ENCODE results near the gene ANKUB1. TPM values are rescaled to one million over a fixed set of nuclear protein-coding genes. Genes with fewer than 3 reads are reported as not detected.
"Not testable (repeated sequence)": the region's sequence is repeated elsewhere in the genome, so short reads cannot be mapped to it uniquely, and the experiment has no call there.

The ANKUB1 gene
- total RNA-seq = not detected

- POLR2A ChIA-PET = no interaction called here
- no peaks in the 10 kb centered on the region for H3K4me1 Mint-ChIP-seq (ENCODE audit: low read depth)
- intact Hi-C loops (cut with micrococcal nuclease) = no loop called here
These were observed at the start of gene ANKUB1 for GRCh38 chr3:149792452-149793270. ANKUB1 (minus strand) TSS chr3:149792554; CDS start chr3:149792366, 188 bp downstream.

GRCh38 chr3:149839896-149840295 lies 47.5 kb upstream of the ANKUB1 start:
- no peak overlapping the region for H3K4me3 Mint-ChIP-seq
- intact Hi-C loops (cut with micrococcal nuclease) = no loop called here
- peaks cover 34% of the 10 kb centered on the region for H3K9me3 Mint-ChIP-seq
- ChIA-PET POLR2A (no interaction called here), CTCF (interaction anchor here (0.6 kb wide), 1 partner anchor 477 kb away, joined by 4 read pairs; no protein-coding TSS in a partner anchor)
- peaks cover 30% of the 10 kb centered on the region for H3K4me1 Mint-ChIP-seq (ENCODE audit: low read depth)
- no peak for DNase-seq
- H3K36me3 Mint-ChIP-seq = peaks cover 26% of the 10 kb centered on the region
- no peaks in the 10 kb centered on the region for H3K27me3 Mint-ChIP-seq
- H3K27ac Mint-ChIP-seq = no peak overlapping the region

More at GRCh38 chr3:149792452-149793270, at the start of gene ANKUB1:
- no peak within 1 kb of the TSS for H3K27ac Mint-ChIP-seq
- DNase-seq = no peak
- CTCF ChIA-PET = interaction anchor here (1.2 kb wide), 1 partner anchor 16 kb away, joined by 5 read pairs; no protein-coding TSS in a partner anchor
- no peak within 1 kb of the TSS for H3K4me3 Mint-ChIP-seq
- H3K27me3 Mint-ChIP-seq = peaks cover 18% of the 10 kb centered on the region
- no peaks in the 10 kb centered on the region for H3K36me3 Mint-ChIP-seq
- H3K9me3 Mint-ChIP-seq = no peaks in the 10 kb centered on the region

DNA sequence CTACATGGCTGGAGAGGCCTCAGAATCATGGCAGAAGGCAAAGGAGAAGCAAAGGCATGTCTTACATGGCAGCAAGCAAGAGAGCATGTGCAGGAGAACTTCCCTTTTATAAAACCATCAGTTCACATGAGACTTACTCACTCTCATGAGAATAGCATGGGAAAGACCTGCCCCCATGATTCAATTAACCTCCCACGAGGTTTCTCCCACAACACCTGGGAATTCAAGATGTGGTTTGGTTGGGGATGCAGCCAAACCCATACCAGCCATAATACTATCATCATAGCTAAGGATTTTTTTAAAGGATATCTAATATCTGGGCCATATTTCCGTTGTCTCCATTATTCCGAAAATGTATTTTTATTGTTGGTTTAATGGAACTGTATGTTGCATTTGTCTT lies 47.1 kb upstream of the ANKUB1 start:
- Mint-ChIP-seq H3K36me3 (peaks cover 30% of the 10 kb centered on the region), H3K9me3 (peaks cover 38% of the 10 kb centered on the region), H3K4me1 (ENCODE audit: low read depth) (peaks cover 27% of the 10 kb centered on the region)
- POLR2A ChIA-PET; DNase-seq; H3K4me3 Mint-ChIP-seq; H3K27me3 Mint-ChIP-seq; CTCF ChIA-PET; intact Hi-C loops (cut with micrococcal nuclease); H3K27ac Mint-ChIP-seq: not testable (repeated sequence)

GRCh38 chr3:149838491-149838890 lies 46.1 kb upstream of the ANKUB1 start:
- intact Hi-C loops (cut with micrococcal nuclease); DNase-seq; H3K27ac Mint-ChIP-seq; CTCF ChIA-PET; H3K4me3 Mint-ChIP-seq; H3K27me3 Mint-ChIP-seq; POLR2A ChIA-PET: not testable (repeated sequence)
- H3K9me3 Mint-ChIP-seq = peaks cover 46% of the 10 kb centered on the region
- H3K4me1 Mint-ChIP-seq (ENCODE audit: low read depth) = peaks cover 24% of the 10 kb centered on the region
- peaks cover 31% of the 10 kb centered on the region for H3K36me3 Mint-ChIP-seq

DNA sequence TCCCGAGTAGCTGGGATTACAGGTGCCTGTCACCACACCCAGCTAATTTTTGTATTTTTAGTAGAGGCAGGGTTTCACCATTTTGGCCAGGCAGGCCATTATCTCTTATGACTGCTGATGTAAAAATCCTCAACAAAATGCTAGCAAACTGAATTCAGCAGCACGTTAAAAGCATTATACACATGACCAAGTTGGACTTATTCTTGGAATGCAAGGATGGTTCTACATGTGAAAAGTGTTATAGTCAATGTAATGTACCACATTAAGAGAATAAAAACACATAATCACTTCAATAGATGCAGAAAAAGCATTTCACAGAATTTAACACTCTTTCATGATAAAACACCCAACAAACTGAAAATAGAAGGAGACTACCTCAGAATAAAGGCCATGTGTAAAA lies 40.9 kb upstream of the ANKUB1 start:
- peaks cover 57% of the 10 kb centered on the region for H3K36me3 Mint-ChIP-seq
- DNase-seq = no peak
- peaks cover 68% of the 10 kb centered on the region for H3K9me3 Mint-ChIP-seq

DNA sequence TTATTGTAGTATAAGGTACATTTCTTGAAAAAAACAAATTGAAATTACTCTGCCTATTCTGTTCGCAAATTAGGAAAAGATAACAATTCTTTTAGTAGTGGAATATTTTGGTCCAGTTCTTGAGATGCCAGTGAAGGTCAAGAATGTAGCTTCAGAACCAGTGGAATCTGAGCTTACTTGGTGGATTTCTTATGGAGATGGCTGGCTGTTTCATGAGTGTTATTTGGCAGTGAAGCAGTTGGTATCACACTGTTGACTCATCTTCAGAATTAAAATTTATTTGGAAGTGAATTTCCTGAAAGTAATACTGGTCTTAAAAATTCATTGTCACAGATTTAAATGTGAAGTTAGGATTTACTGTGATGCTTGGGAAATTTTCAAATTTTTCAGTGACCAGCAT lies 39.7 kb upstream of the ANKUB1 start:
- Mint-ChIP-seq H3K4me1 (ENCODE audit: low read depth) (no peaks in the 10 kb centered on the region), H3K36me3 (peaks cover 46% of the 10 kb centered on the region), H3K27me3 (no peaks in the 10 kb centered on the region), H3K4me3 (no peak overlapping the region), H3K9me3 (peaks cover 57% of the 10 kb centered on the region), H3K27ac (no peak overlapping the region)
- intact Hi-C loops (cut with micrococcal nuclease) = no loop called here
- ChIA-PET CTCF (interaction anchor here (1.1 kb wide), 1 partner anchor 61 kb away, joined by 3 read pairs; no protein-coding TSS in a partner anchor), POLR2A (no interaction called here)
- DNase-seq = no peak

More for the DNA sequence above, 40.9 kb upstream of the ANKUB1 start:
- H3K4me1 Mint-ChIP-seq (ENCODE audit: low read depth) = no peaks in the 10 kb centered on the region
- H3K27ac Mint-ChIP-seq = no peak overlapping the region
- H3K4me3 Mint-ChIP-seq = no peak overlapping the region
- ChIA-PET POLR2A (no interaction called here), CTCF (no interaction called here)
- H3K27me3 Mint-ChIP-seq = no peaks in the 10 kb centered on the region
- intact Hi-C loops (cut with micrococcal nuclease) = no loop called here

GRCh38 chr3:149831321-149831720 lies 39.0 kb upstream of the ANKUB1 start:
- no peak for DNase-seq
- ChIA-PET POLR2A (no interaction called here), CTCF (interaction anchor here (1.1 kb wide), 1 partner anchor 60 kb away, joined by 3 read pairs; no protein-coding TSS in a partner anchor)
- Mint-ChIP-seq H3K4me3 (no peak overlapping the region), H3K27me3 (no peaks in the 10 kb centered on the region), H3K4me1 (ENCODE audit: low read depth) (peaks cover under 1% of the 10 kb centered on the region), H3K36me3 (peaks cover 41% of the 10 kb centered on the region), H3K27ac (no peak overlapping the region), H3K9me3 (peaks cover 54% of the 10 kb centered on the region)
- intact Hi-C loops (cut with micrococcal nuclease) = no loop called here

GRCh38 chr3:149830902-149831301 lies 38.5 kb upstream of the ANKUB1 start:
- intact Hi-C loops (cut with micrococcal nuclease) = no loop called here
- Mint-ChIP-seq H3K4me1 (ENCODE audit: low read depth) (peaks cover 4% of the 10 kb centered on the region), H3K4me3 (no peak overlapping the region), H3K27ac (no peak overlapping the region), H3K9me3 (peaks cover 51% of the 10 kb centered on the region), H3K36me3 (peaks cover 40% of the 10 kb centered on the region), H3K27me3 (no peaks in the 10 kb centered on the region)
- ChIA-PET CTCF (interaction anchor here (0.8 kb wide), 1 partner anchor 16 kb away, joined by 3 read pairs; no protein-coding TSS in a partner anchor), POLR2A (no interaction called here)
- peak; percentile 11 for DNase-seq

GRCh38 chr3:149829631-149830030 lies 37.3 kb upstream of the ANKUB1 start:
- H3K27me3 Mint-ChIP-seq; H3K27ac Mint-ChIP-seq; CTCF ChIA-PET; intact Hi-C loops (cut with micrococcal nuclease); H3K4me1 Mint-ChIP-seq (ENCODE audit: low read depth); POLR2A ChIA-PET; DNase-seq; H3K4me3 Mint-ChIP-seq: not testable (repeated sequence)
- Mint-ChIP-seq H3K9me3 (peaks cover 39% of the 10 kb centered on the region), H3K36me3 (peaks cover 34% of the 10 kb centered on the region)

GRCh38 chr3:149828390-149828789 lies 36.0 kb upstream of the ANKUB1 start:
- Mint-ChIP-seq H3K9me3 (peaks cover 29% of the 10 kb centered on the region), H3K4me3 (no peak overlapping the region), H3K27ac (no peak overlapping the region), H3K36me3 (peaks cover 31% of the 10 kb centered on the region), H3K4me1 (ENCODE audit: low read depth) (peaks cover 9% of the 10 kb centered on the region), H3K27me3 (no peaks in the 10 kb centered on the region)
- intact Hi-C loops (cut with micrococcal nuclease) = no loop called here
- ChIA-PET CTCF (no interaction called here), POLR2A (no interaction called here)
- no peak for DNase-seq

DNA sequence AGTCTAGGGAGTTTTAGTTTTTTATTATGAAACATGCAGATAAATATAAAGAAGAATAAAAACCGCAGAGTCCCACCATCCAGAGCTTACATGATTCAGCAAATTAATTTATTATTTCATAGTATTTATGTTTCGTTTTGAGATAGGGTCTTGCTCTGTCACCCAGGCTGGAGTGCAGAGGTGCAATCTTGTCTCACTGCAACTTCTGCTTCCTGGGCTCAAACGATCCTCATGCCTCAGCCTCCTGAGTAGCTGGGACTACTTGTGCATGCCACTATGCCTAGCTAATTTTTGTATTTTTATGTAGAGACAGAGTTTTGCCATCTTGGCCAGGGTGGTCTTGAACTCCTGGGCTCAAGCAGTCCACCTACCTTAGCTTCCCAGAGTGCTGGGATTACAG lies 34.3 kb upstream of the ANKUB1 start:
- H3K27ac Mint-ChIP-seq = no peak overlapping the region
- ChIA-PET CTCF (interaction anchor here (1.1 to 1.4 kb wide), 2 partner anchors 19 to 56 kb away, joined by 3 read pairs; no protein-coding TSS in a partner anchor), POLR2A (no interaction called here)
- H3K36me3 Mint-ChIP-seq = peaks cover 20% of the 10 kb centered on the region
- H3K27me3 Mint-ChIP-seq = no peaks in the 10 kb centered on the region
- H3K4me3 Mint-ChIP-seq = no peak overlapping the region
- DNase-seq = no peak
- H3K4me1 Mint-ChIP-seq (ENCODE audit: low read depth) = peaks cover 21% of the 10 kb centered on the region
- intact Hi-C loops (cut with micrococcal nuclease) = no loop called here
- peaks cover 15% of the 10 kb centered on the region for H3K9me3 Mint-ChIP-seq

DNA sequence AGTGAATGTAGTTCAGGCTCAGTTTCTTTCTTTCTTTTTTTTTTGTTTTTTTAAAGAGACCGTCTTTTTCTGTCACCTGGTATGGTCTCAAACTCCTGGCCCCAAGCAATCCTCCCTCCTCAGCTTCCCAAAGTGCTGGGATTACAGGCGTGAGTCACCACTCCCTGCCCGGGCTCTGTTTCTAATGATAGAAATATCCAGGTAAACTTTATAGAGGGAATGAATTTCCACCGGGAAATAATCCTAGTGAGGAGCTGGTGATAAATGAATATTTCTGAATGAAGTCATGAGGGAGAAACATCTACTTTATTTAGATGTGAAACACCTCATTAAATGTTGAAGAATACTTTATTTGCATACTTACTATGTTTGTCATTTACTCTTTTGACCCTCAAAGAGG lies 27.8 kb upstream of the ANKUB1 start:
- H3K4me1 Mint-ChIP-seq (ENCODE audit: low read depth) = peaks cover 66% of the 10 kb centered on the region
- no peaks in the 10 kb centered on the region for H3K27me3 Mint-ChIP-seq
- intact Hi-C loops (cut with micrococcal nuclease) = no loop called here
- no peak overlapping the region for H3K4me3 Mint-ChIP-seq
- no peaks in the 10 kb centered on the region for H3K9me3 Mint-ChIP-seq
- no peak overlapping the region for H3K27ac Mint-ChIP-seq
- peaks cover 7% of the 10 kb centered on the region for H3K36me3 Mint-ChIP-seq
- no peak for DNase-seq
- ChIA-PET CTCF (interaction anchor here (0.6 to 6.6 kb wide), 2 partner anchors 12 to 407 kb away, joined by 4 to 40 read pairs; no protein-coding TSS in a partner anchor), POLR2A (interaction anchor here (0.6 kb wide), 1 partner anchor 68 kb away, joined by 3 read pairs; the partner anchor contains the start of gene COMMD2)

Measured in activated CD4-positive, alpha-beta memory T cell treated with anti-CD3 and anti-CD28 coated beads for 36 hours (primary cell).